K562 (cell line): Measurements from ENCODE around the gene TMEM106B. TPM values are rescaled to one million over a fixed set of nuclear protein-coding genes. Genes with fewer than 3 reads are reported as not detected.

Source experiments
- ATAC-seq: fragments of 200-7000 bp; cut with Tn5 transposase; 3 replicates; pipeline ENCODE4 v1.9.1; 2020; ENCODE audit warnings: moderate library complexity
- BruUV-seq: library from RNA; stranded (reverse); fragments of 400-500 nt; replicated peaks from 2 replicates; lab custom pipeline; 2021; lab: Mats Ljungman, UMichigan
- CTCF ChIA-PET: fragments of 300-600 bp; formaldehyde crosslinking; extraction: SDS; loops from one replicate; lab custom pipeline; 2021; ENCODE audit warnings: low intra/inter-chr PET ratio; lab: Yijun Ruan, JAX
- POLR2A ChIA-PET: fragments of 300-600, 350-650 bp; sonication (Branson Sonifier 250); formaldehyde crosslinking; extraction: SDS; loops from one replicate; lab custom pipeline; 2021; ENCODE audit warnings: antibody characterized with exemption, inconsistent platforms; lab: Yijun Ruan, JAX
- DNase-seq, 4 experiments: peaks; one replicate each; pipeline versions ENCODE4 v3.0.0 to v3.0.0-alpha.2; 2011 to 2018; ENCODE audit warnings: low spot score in 3 of 4, mixed read lengths in 3 of 4; ENCODE audit errors: extremely low read depth in 1 of 4
- FAIRE-seq: peaks from 2 replicates; lab custom pipeline; 2011; peaks lifted over from hg19 to GRCh38; lab: Jason Lieb, UNC
- H2AFZ ChIP-seq: 2 replicates; pipeline ENCODE4 v1.6.0; 2011; ENCODE audit warnings: low read depth, low read length, control low read depth, inconsistent platforms
- H3K27ac ChIP-seq: fragments of 200-600 bp; 3 replicates; pipeline ENCODE4 v1.8.0; 2011; ENCODE audit warnings: low read depth, mild to moderate bottlenecking, control low read depth, inconsistent platforms, low read length, moderate library complexity, mixed read lengths; ENCODE audit errors: extremely low read depth
- H3K27me3 ChIP-seq, 2 experiments: fragments of 300-600 bp in 1 of 2; 2 replicates in 1 of 2; 3 replicates in 1 of 2; pipeline versions ENCODE4 v1.6.0 to v1.8.0; 2011; ENCODE audit warnings: inconsistent platforms in 2 of 2, low read length in 2 of 2, mild to moderate bottlenecking in 1 of 2, mixed read lengths in 1 of 2, moderate library complexity in 1 of 2; ENCODE audit not compliant: control insufficient read depth in 2 of 2, insufficient read depth in 2 of 2
- H3K36me3 ChIP-seq: fragments of 300-600 bp; 3 replicates; pipeline ENCODE4 v1.8.0; 2011; ENCODE audit warnings: mild to moderate bottlenecking, low read length, inconsistent platforms; ENCODE audit not compliant: control insufficient read depth, insufficient read depth
- H3K4me1 ChIP-seq, 2 experiments: fragments of 200-600 bp in 1 of 2; replicated peaks in 1 of 2; 2 replicates in 1 of 2; 3 replicates in 1 of 2; pipeline versions ENCODE4 v1.5.1 to v1.8.0; 2011; ENCODE audit warnings: inconsistent platforms in 2 of 2, low read length in 2 of 2, mild to moderate bottlenecking in 1 of 2, mixed read lengths in 1 of 2, moderate library complexity in 1 of 2; ENCODE audit not compliant: control insufficient read depth in 2 of 2, insufficient read depth in 2 of 2
- H3K4me2 ChIP-seq: 2 replicates; pipeline ENCODE4 v1.6.1; 2011; ENCODE audit warnings: low read length, control low read depth, inconsistent platforms, mixed read lengths; ENCODE audit not compliant: insufficient read depth
- H3K4me3 ChIP-seq: fragments of 200-600 bp; sonication (generic), shearing (Covaris generic); 2 replicates; pipeline ENCODE4 v1.5.1; 2016; ENCODE audit warnings: control low read depth, inconsistent platforms
- H3K79me2 ChIP-seq: fragments of 200-600 bp; 3 replicates; pipeline ENCODE4 v1.8.0; 2011; ENCODE audit warnings: low read length, inconsistent platforms; ENCODE audit not compliant: control insufficient read depth, insufficient read depth
- H3K9ac ChIP-seq, 2 experiments: 2 replicates each; pipeline versions ENCODE4 v1.6.0 to v1.6.1; 2011; ENCODE audit warnings: low read depth in 2 of 2, low read length in 2 of 2, control low read depth in 1 of 2, inconsistent platforms in 1 of 2, mild to moderate bottlenecking in 1 of 2, mixed read lengths in 1 of 2; ENCODE audit not compliant: insufficient read depth in 1 of 2
- H3K9me1 ChIP-seq: one replicate; pipeline ENCODE4 v1.6.0; 2011; ENCODE audit warnings: inconsistent platforms, mild to moderate bottlenecking, low read length, moderate library complexity; ENCODE audit not compliant: control insufficient read depth, insufficient read depth
- H3K9me3 ChIP-seq: replicated peaks from 2 replicates; pipeline ENCODE4 v1.5.1; 2011; ENCODE audit warnings: low read depth, low read length, inconsistent platforms; ENCODE audit not compliant: control insufficient read depth, insufficient read depth
- H4K20me1 ChIP-seq: replicated peaks from 2 replicates; pipeline ENCODE4 v1.6.1; 2011; ENCODE audit warnings: low read length, inconsistent platforms, mixed read lengths; ENCODE audit not compliant: control insufficient read depth, insufficient read depth
- CBFA2T3 ChIP-seq: fragments of 450-650 bp; IDR thresholded peaks from 2 replicates; pipeline ENCODE4 v1.6.1; 2017
- CBX8 ChIP-seq: fragments of 200-600 bp; sonication (generic); IDR thresholded peaks from 2 replicates; pipeline ENCODE4 v1.6.1; 2012; ENCODE audit warnings: borderline replicate concordance, mixed run types, low read depth, mild to moderate bottlenecking, moderate library complexity, mixed read lengths, low read length, control low read depth, inconsistent platforms; ENCODE audit not compliant: poor library complexity, severe bottlenecking; ENCODE audit errors: extremely low read depth
- CHD2 ChIP-seq: IDR thresholded peaks from 2 replicates; pipeline ENCODE4 v1.6.1; 2011; ENCODE audit warnings: low read depth, low read length
- CTCF ChIP-seq, 3 experiments: IDR thresholded peaks in 2 of 3; conservative IDR thresholded peaks in 1 of 3; 2 replicates each; pipeline ENCODE4 v1.5.1; 2011 to 2012; ENCODE audit warnings: low read length in 3 of 3, mild to moderate bottlenecking in 3 of 3, control low read depth in 2 of 3, improper control_type of control experiment in 1 of 3, inconsistent platforms in 1 of 3, low read depth in 1 of 3, mixed read lengths in 1 of 3, moderate library complexity in 1 of 3; ENCODE audit not compliant: insufficient read depth in 2 of 3
- DMBX1 ChIP-seq: fragments of 250-450 bp; sonication (Bioruptor Pico); IDR thresholded peaks from 2 replicates; pipeline ENCODE4 v1.8.0; 2022; ENCODE audit warnings: inconsistent platforms, mild to moderate bottlenecking, moderate library complexity, borderline replicate concordance
- GATAD2A ChIP-seq: fragments of 450-650 bp; IDR thresholded peaks from 2 replicates; pipeline ENCODE4 v1.6.1; 2017
- HDAC3 ChIP-seq: fragments of 450-650 bp; IDR thresholded peaks from 2 replicates; pipeline ENCODE4 v1.6.1; 2018; ENCODE audit warnings: borderline replicate concordance, mild to moderate bottlenecking, moderate library complexity; ENCODE audit not compliant: partially characterized antibody
- JUNB ChIP-seq: fragments of 450-650 bp; formaldehyde crosslinking; conservative IDR thresholded peaks from 2 replicates; pipeline ENCODE4 v1.4.0; 2020; ENCODE audit warnings: mild to moderate bottlenecking
- NFIC ChIP-seq: fragments of 450-650 bp; IDR thresholded peaks from 2 replicates; pipeline ENCODE4 v1.6.1; 2017; ENCODE audit warnings: mild to moderate bottlenecking, inconsistent platforms
- PRPF4 ChIP-seq: fragments of 200-400 bp; formaldehyde crosslinking; IDR thresholded peaks from one replicate; pipeline ENCODE4 v1.6.1; 2017; ENCODE audit warnings: low read length, low read depth, mild to moderate bottlenecking; ENCODE audit not compliant: insufficient read depth, poor library complexity, severe bottlenecking
- RAD21 ChIP-seq, 2 experiments: fragments of 250-450 bp in 1 of 2; fragments of 450-650 bp in 1 of 2; sonication (Bioruptor Pico) in 1 of 2; formaldehyde crosslinking in 1 of 2; IDR thresholded peaks in 1 of 2; conservative IDR thresholded peaks in 1 of 2; 2 replicates each; pipeline versions ENCODE4 v1.4.0 to v1.8.0; 2020 to 2022; ENCODE audit warnings: mild to moderate bottlenecking in 2 of 2, moderate library complexity in 1 of 2
- SMAD4 ChIP-seq: fragments of 250-450 bp; sonication (Bioruptor Pico); conservative IDR thresholded peaks from 2 replicates; pipeline ENCODE4 v1.8.0; 2021; ENCODE audit warnings: inconsistent platforms, mild to moderate bottlenecking, moderate library complexity
- SMC3 ChIP-seq: conservative IDR thresholded peaks from 2 replicates; pipeline ENCODE4 v1.6.1; 2011; ENCODE audit warnings: low read depth, low read length, improper control_type of control experiment; ENCODE audit not compliant: insufficient read depth
- STAT5A ChIP-seq: IDR thresholded peaks from 2 replicates; pipeline ENCODE4 v1.6.1; 2012; ENCODE audit warnings: low read length, inconsistent platforms, borderline replicate concordance
- THRAP3 ChIP-seq: fragments of 450-650 bp; IDR thresholded peaks from 2 replicates; pipeline ENCODE4 v1.6.1; 2016; ENCODE audit warnings: mild to moderate bottlenecking, inconsistent platforms, borderline replicate concordance
- ZKSCAN8 ChIP-seq: fragments of 200-800 bp; sonication (Bioruptor generic); IDR thresholded peaks from 2 replicates; pipeline ENCODE4 v1.6.1; 2016; ENCODE audit warnings: missing genetic modification characterization, missing compliant biosample characterization
- ZNF121 ChIP-seq: sonication (generic); formaldehyde crosslinking; conservative IDR thresholded peaks from 2 replicates; pipeline ENCODE4 v1.8.0; 2022; ENCODE audit warnings: missing genetic modification reagents
- ZNF217 ChIP-seq: sonication (generic); formaldehyde crosslinking; IDR thresholded peaks from 2 replicates; pipeline ENCODE4 v1.8.0; 2022; ENCODE audit warnings: mild to moderate bottlenecking, missing genetic modification reagents
- WGBS: fragments of 100-300 bp; shearing (Covaris generic); methylation state at CpG from one replicate; pipeline ENCODE4 v1.1.6; 2016; ENCODE audit warnings: low coverage, mixed read lengths; ENCODE audit not compliant: insufficient coverage; ENCODE audit errors: missing lambda C conversion rate; 5-methylcytosine and 5-hydroxymethylcytosine counted together
- in situ Hi-C: fragments of 300-500 bp; cut with MboI; formaldehyde crosslinking; loops from 4 replicates; pipeline ENCODE4 v1.15.0; 2018; ENCODE audit warnings: inconsistent platforms, mixed read lengths
- intact Hi-C: fragments of 100-400 bp; cut with micrococcal nuclease; formaldehyde crosslinking; loops from 2 replicates; pipeline ENCODE4 v1.14.2; 2022
- polyA plus RNA-seq, 8 experiments: library from polyadenylated mRNA; depleted of rRNA in 4 of 8; stranded (reverse) in 5 of 8; unstranded in 3 of 8; fragments of >200 nt; fragmentation: Nextera tagmentation in 2 of 8; fragmentation: Illumina TruSeq in 1 of 8; extraction: Ambion mirVana in 2 of 8; extraction: Trizol in 1 of 8; gene quantifications; 2 replicates each; pipeline versions ENCODE4 v1.2.1 to v1.2.3, GENCODE V29; 2011 to 2014; ENCODE audit warnings: inconsistent platforms in 1 of 8, missing spikeins in 1 of 8
- total RNA-seq, 7 experiments: library from RNA; depleted of rRNA in 6 of 7; stranded (reverse); fragments of >200 nt in 6 of 7; fragmentation: Illumina TruSeq in 2 of 7; extraction: Trizol in 2 of 7; gene quantifications; 2 replicates each; pipeline versions ENCODE4 v1.2.1 to v1.2.3, GENCODE V29; 2011 to 2021; ENCODE audit warnings: low replicate concordance in 1 of 7
- TF ChIP-seq, protein P1 (sequence below): fragments of 250-450 bp; sonication (Bioruptor Pico); IDR thresholded peaks from 2 replicates; pipeline ENCODE4 v1.4.0; 2020; ENCODE audit warnings: mild to moderate bottlenecking, moderate library complexity, borderline replicate concordance

The TMEM106B gene
- total and polyA plus RNA-seq, 9 of the 15 experiments (the other 6 are each of a cell fraction or from before 2014, with no cell fraction given), result 8.6 to 30.4 (median 18.7) TPM

GRCh38 chr7:12244129-12244528 is 33.0 kb downstream of the TMEM106B start:
- no TSS peak for BruUV-seq
- H3K4me3 ChIP-seq, result no peak overlapping the region
- peak; percentile 98 for ATAC-seq
- no peak overlapping the region for H3K27ac ChIP-seq
- no peaks in the 10 kb centered on the region for H3K36me3 ChIP-seq
- H3K4me1 ChIP-seq, result no peaks in the 10 kb centered on the region
- peak in 3 of 4 experiments; percentile 10 to 57 (median 37) for DNase-seq
- FAIRE-seq, result peak; percentile 69
- no peaks in the 10 kb centered on the region for H3K9me3 ChIP-seq
- WGBS, result 12% methylated on average over 3 of the region's 3 CpGs
- H3K9me1 ChIP-seq, result no peaks in the 10 kb centered on the region
- intact Hi-C loops (loop anchor here (1.0 kb wide), 1 partner anchor 177 kb away; no protein-coding TSS in a partner anchor), in situ Hi-C loops (no loop called here)
- H2AFZ ChIP-seq, result no peak overlapping the region
- no peak overlapping the region for H3K9ac ChIP-seq
- ChIA-PET CTCF (interaction anchor here (0.7 kb wide), 1 partner anchor 928 kb away, joined by 3 read pairs; no protein-coding TSS in a partner anchor), POLR2A (no interaction called here)
- no peaks in the 10 kb centered on the region for H4K20me1 ChIP-seq
- H3K79me2 ChIP-seq, result no peaks in the 10 kb centered on the region
- H3K4me2 ChIP-seq, result no peak overlapping the region
- no peaks in the 10 kb centered on the region for H3K27me3 ChIP-seq
- TF ChIP-seq STAT5A (no peak), CBFA2T3 (no peak), NFIC (no peak), SMAD4 (CRISPR knock-in tag) (no peak), THRAP3 (no peak), ZNF121 (CRISPR knock-in tag) (no peak), HDAC3 (no peak), ZNF217 (no peak), PRPF4 (no peak), CTCF (IDR thresholded peaks at IDR 0.05 in 2 of 3, conservative IDR thresholded peaks at IDR 0.05 in 1 of 3; ENCODE audit: insufficient read depth in 2 of 3, low read depth in 1 of 3, low read length in 3 of 3) (peak; percentile 49 to 59 (median 58)), GATAD2A (no peak), CHD2 (no peak), ZKSCAN8 (CRISPR knock-in tag) (no peak), RAD21 (CRISPR knock-in tag; conservative IDR thresholded peaks at IDR 0.05 in 1 of 2, IDR thresholded peaks at IDR 0.05 in 1 of 2) (peak in 1 of 2 experiments; percentile 53; a peak in 2 of 4 replicates), JUNB (CRISPR knock-in tag) (no peak), CBX8 (no peak), SMC3 (peak; percentile 35; the same call in 1 of the 2 replicates), DMBX1 (CRISPR knock-in tag) (no peak)
- TF ChIP-seq, protein P1, sequence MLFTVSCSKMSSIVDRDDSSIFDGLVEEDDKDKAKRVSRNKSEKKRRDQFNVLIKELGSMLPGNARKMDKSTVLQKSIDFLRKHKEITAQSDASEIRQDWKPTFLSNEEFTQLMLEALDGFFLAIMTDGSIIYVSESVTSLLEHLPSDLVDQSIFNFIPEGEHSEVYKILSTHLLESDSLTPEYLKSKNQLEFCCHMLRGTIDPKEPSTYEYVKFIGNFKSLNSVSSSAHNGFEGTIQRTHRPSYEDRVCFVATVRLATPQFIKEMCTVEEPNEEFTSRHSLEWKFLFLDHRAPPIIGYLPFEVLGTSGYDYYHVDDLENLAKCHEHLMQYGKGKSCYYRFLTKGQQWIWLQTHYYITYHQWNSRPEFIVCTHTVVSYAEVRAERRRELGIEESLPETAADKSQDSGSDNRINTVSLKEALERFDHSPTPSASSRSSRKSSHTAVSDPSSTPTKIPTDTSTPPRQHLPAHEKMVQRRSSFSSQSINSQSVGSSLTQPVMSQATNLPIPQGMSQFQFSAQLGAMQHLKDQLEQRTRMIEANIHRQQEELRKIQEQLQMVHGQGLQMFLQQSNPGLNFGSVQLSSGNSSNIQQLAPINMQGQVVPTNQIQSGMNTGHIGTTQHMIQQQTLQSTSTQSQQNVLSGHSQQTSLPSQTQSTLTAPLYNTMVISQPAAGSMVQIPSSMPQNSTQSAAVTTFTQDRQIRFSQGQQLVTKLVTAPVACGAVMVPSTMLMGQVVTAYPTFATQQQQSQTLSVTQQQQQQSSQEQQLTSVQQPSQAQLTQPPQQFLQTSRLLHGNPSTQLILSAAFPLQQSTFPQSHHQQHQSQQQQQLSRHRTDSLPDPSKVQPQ (CRISPR knock-in tag), result no peak
